Upper lobe of left lung (tissue), 6 donors: Measurements from ENCODE around the gene CFAP74. TPM values are rescaled to one million over a fixed set of nuclear protein-coding genes. Genes with fewer than 3 reads are reported as not detected.

Source experiments
- ATAC-seq, 2 donors: fragments of 200-7000 bp; cut with Tn5 transposase; one replicate each; pipeline ENCODE4 v1.9.1; 2022; ENCODE audit warnings: mild to moderate bottlenecking in 2 of 2, moderate library complexity in 2 of 2; ENCODE audit not compliant: low FRiP score in 2 of 2
- DNase-seq, 2 donors: peaks; one replicate each; pipeline ENCODE4 v3.0.0-alpha.2; 2019 to 2020
- H3K27ac ChIP-seq, 4 donors: fragments of 200-600 bp; sonication (generic); one replicate each; pipeline ENCODE4 v1.5.1; 2016 to 2019
- H3K27me3 ChIP-seq, 4 donors: fragments of 200-600 bp; sonication (generic); one replicate each; pipeline ENCODE4 v1.5.1; 2017 to 2019
- H3K36me3 ChIP-seq, 4 donors: fragments of 200-600 bp; sonication (generic); one replicate each; pipeline ENCODE4 v1.5.1; 2016 to 2019
- H3K4me1 ChIP-seq, 4 donors: fragments of 200-600 bp; sonication (generic); one replicate each; pipeline ENCODE4 v1.5.1; 2018 to 2019
- H3K4me3 ChIP-seq, 4 donors: fragments of 200-600 bp; sonication (generic); one replicate each; pipeline ENCODE4 v1.5.1; 2017 to 2019; ENCODE audit warnings: mild to moderate bottlenecking in 2 of 4, moderate library complexity in 1 of 4
- H3K9me3 ChIP-seq, 4 donors: fragments of 200-600 bp; sonication (generic); one replicate each; pipeline ENCODE4 v1.5.1; 2018 to 2019
- EP300 ChIP-seq, 4 donors: sonication (generic); formaldehyde crosslinking; IDR thresholded peaks; one replicate each; pipeline ENCODE4 v1.5.1; 2017; ENCODE audit warnings: antibody characterized with exemption in 4 of 4, control low read depth in 2 of 4
- POLR2A ChIP-seq, 4 donors: fragments of 450-650 bp; IDR thresholded peaks; one replicate each; pipeline ENCODE4 v1.5.1; 2016 to 2017; ENCODE audit warnings: antibody characterized with exemption in 4 of 4, mild to moderate bottlenecking in 2 of 4
- POLR2AphosphoS5 ChIP-seq, 2 donors: sonication (generic); formaldehyde crosslinking; IDR thresholded peaks; one replicate each; pipeline ENCODE4 v1.5.1; 2017; ENCODE audit warnings: antibody characterized with exemption in 2 of 2
- WGBS, 2 donors: methylation state at CpG; one replicate each; pipeline ENCODE4 v1.1.5; 2017 to 2018; 5-methylcytosine and 5-hydroxymethylcytosine counted together
- total RNA-seq, 6 donors: library from RNA; depleted of rRNA in 4 of 6; stranded (reverse); fragments of >200 nt in 4 of 6; gene quantifications; one replicate each; pipeline versions ENCODE4 v1.1.0 to v1.2.1, GENCODE V29; 2016 to 2021
- TF ChIP-seq, protein P1 (sequence below), 6 experiments: fragments of 450-650 bp in 4 of 6; fragments of 200-600 bp in 2 of 6; sonication (generic) in 2 of 6; IDR thresholded peaks; one replicate each; pipeline ENCODE4 v1.5.1; 2016 to 2019; ENCODE audit warnings: antibody characterized with exemption in 6 of 6
- donor health status: DM: no; HTN: no; CAD: no; lungs with moderate emphysema.
- donor health status: DM: no; HTN: yes; CAD: no; lungs with severe emphysema.

Gene CFAP74
- total RNA-seq, 6 donors from 2014 or later: 0.14 to 19.8 (median 6.2) TPM

DNA sequence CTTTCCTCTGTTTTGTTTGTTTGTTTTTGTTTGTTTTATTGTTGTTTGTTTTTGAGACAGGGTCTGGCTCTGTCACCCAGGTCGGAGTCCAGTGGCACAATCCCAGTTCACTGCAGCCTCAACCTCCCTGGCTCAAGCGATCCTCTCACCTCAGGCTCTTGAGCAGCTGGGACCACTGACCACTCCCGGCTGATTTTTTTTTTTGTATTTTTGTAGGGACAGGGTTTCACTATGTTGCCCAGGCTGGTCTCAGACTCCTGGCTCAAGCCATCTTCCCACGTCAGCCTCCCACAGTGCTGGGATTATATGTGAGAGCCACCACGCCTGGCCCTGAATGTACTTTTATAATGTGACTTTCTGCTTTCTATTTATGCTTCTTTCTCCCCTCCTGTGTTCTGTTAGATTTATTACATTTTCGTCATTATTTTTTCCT lies 93.5 kb downstream of the CFAP74 start:
- Histone ChIP-seq H3K36me3 (no peaks in the 10 kb centered on the region), H3K4me1 (peaks cover 10 to 26% (median 15%) of the 10 kb centered on the region in 4 donors), H3K27ac (peak overlapping the region in 1 of 4 donors; percentile 97), H3K9me3 (no peaks in the 10 kb centered on the region), H3K4me3 (peak overlapping the region in 2 of 4 donors; percentile 60 to 73), H3K27me3 (no peaks in the 10 kb centered on the region)
- no peak for TF ChIP-seq POLR2A (IDR thresholded peaks at IDR 0.05)
- no peak for TF ChIP-seq POLR2AphosphoS5 (IDR thresholded peaks at IDR 0.05)
- TF ChIP-seq, protein P1, sequence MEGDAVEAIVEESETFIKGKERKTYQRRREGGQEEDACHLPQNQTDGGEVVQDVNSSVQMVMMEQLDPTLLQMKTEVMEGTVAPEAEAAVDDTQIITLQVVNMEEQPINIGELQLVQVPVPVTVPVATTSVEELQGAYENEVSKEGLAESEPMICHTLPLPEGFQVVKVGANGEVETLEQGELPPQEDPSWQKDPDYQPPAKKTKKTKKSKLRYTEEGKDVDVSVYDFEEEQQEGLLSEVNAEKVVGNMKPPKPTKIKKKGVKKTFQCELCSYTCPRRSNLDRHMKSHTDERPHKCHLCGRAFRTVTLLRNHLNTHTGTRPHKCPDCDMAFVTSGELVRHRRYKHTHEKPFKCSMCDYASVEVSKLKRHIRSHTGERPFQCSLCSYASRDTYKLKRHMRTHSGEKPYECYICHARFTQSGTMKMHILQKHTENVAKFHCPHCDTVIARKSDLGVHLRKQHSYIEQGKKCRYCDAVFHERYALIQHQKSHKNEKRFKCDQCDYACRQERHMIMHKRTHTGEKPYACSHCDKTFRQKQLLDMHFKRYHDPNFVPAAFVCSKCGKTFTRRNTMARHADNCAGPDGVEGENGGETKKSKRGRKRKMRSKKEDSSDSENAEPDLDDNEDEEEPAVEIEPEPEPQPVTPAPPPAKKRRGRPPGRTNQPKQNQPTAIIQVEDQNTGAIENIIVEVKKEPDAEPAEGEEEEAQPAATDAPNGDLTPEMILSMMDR (IDR thresholded peaks at IDR 0.05): no peak
- TF ChIP-seq EP300 (IDR thresholded peaks at IDR 0.05): no peak
- no peak for DNase-seq
- WGBS, 2 donors: 84 to 91% methylated on average over 6 of the region's 6 CpGs
- ATAC-seq: no peak

DNA sequence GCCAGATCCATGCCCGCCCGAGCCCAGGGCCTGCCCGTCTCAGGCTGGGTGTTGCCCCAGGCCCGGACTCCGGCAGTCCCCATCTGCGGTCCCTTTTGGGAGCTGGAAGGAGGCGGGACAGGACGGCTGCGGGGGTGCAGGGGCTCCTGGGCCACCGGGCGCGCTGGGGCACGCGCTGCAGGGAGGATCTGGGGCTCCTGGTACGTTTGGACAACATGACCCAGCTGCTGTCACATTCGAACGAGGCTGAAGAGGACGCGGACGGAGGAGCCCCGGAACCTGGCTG lies 95.1 kb downstream of the CFAP74 start:
- Histone ChIP-seq H3K4me1 (peaks cover 10 to 26% (median 15%) of the 10 kb centered on the region in 4 donors), H3K4me3 (peak overlapping the region; percentile 60 to 79 (median 74)), H3K9me3 (no peaks in the 10 kb centered on the region), H3K27ac (peak overlapping the region; percentile 85 to 97 (median 90)), H3K27me3 (no peaks in the 10 kb centered on the region), H3K36me3 (no peaks in the 10 kb centered on the region)
- TF ChIP-seq POLR2AphosphoS5 (IDR thresholded peaks at IDR 0.05) (no peak), EP300 (IDR thresholded peaks at IDR 0.05) (no peak), POLR2A (IDR thresholded peaks at IDR 0.05) (no peak)
- TF ChIP-seq, protein P1 (IDR thresholded peaks at IDR 0.05): no peak
- no peak for DNase-seq
- 0% methylated on average over 5 to 13 of the region's 21 CpGs for WGBS, 2 donors
- ATAC-seq: no peak

DNA sequence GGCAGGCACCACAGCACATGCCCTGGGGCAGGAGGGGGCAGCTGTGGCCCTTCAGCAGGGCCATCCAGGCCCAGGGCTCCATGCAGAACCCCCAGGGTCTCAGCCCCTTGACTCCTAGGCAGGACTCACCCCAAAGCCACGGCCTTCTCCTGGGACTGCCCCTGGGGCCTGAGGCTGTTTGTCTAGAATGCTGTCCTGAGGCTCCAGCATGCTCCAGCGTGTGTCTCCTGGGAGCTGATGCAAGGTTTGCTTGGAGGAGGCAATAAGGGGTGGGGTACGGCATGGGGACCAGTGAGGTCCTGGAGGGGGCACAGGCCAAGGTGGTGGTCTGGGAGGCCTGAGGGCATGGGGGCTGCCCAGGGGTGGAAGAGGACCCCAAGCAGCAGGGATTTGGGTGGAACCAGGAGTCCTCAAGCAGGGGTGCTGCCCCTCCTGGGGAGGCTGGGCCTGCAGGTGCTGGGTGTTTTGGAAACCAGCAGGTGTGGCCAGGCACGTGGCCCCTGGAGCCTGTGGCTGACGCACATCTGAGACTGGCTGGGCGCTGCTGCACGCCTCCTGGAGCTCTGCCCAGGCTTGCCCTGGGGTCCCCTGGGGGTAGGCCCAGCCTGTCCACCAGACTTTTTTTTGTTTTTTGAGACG lies 96.4 kb downstream of the CFAP74 start:
- TF ChIP-seq POLR2AphosphoS5 (IDR thresholded peaks at IDR 0.05) (no peak), POLR2A (IDR thresholded peaks at IDR 0.05) (no peak), EP300 (IDR thresholded peaks at IDR 0.05) (no peak)
- TF ChIP-seq, protein P1 (IDR thresholded peaks at IDR 0.05): no peak
- DNase-seq (peak in 1 of 2 donors; percentile 73), ATAC-seq (no peak)
- Histone ChIP-seq H3K27me3 (no peaks in the 10 kb centered on the region), H3K9me3 (no peaks in the 10 kb centered on the region), H3K4me1 (peaks cover 10 to 26% (median 15%) of the 10 kb centered on the region in 4 donors), H3K27ac (no peak overlapping the region), H3K4me3 (no peak overlapping the region), H3K36me3 (no peaks in the 10 kb centered on the region)
- WGBS, 2 donors: 78 to 89% methylated on average over 2 to 8 of the region's 8 CpGs

DNA sequence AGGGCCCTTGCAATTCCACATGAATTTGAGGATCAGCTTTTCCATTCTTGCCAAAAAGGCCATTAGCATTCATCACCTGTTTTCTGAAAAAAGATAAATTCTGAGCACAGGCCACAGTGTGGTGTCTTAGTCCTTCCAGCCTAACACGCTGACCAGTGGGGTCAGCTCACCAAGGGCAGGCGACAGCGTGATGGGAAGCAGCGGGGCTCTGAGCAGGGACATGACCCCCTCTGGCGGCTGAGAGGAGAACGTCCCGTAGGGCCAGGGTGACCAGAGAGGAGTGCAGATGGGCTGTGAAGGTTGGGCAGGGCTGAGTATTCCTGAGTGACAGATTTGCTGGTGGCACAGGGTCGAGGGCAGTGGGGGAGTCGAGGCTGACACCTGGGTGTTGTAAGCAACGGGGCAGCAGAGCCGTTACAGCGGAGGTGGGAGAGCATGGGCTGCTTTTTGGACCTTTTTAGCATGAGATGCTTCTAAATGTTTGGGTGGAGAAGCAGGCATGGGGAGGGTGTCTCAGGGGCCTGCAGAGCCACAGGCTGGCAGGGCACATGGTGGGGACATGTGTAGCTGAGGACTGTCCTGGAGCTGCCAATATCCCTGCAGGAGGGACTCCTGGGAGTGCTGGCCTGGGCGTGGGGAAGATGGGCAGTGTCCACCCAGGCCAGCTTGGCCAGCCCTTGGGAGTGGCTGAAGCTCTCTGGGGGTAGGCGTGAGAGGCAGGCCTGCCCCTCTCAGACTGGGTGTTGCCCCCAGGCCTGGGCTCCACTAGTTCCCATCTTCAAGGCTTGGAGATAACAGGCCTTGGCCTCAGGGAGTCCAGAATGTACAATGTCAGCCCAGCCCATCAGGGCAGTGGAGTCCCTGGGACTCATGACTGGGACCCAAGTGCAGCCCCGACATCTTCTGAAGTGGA lies 97.1 kb downstream of the CFAP74 start:
- peak; percentile 56 to 90 for DNase-seq
- Histone ChIP-seq H3K9me3 (no peaks in the 10 kb centered on the region), H3K4me1 (peaks cover 10 to 26% (median 15%) of the 10 kb centered on the region in 4 donors), H3K27me3 (no peaks in the 10 kb centered on the region), H3K36me3 (no peaks in the 10 kb centered on the region), H3K27ac (no peak overlapping the region), H3K4me3 (no peak overlapping the region)
- WGBS, 2 donors: 17 to 18% methylated on average over 12 to 14 of the region's 15 CpGs
- TF ChIP-seq, protein P1 (IDR thresholded peaks at IDR 0.05): peak; percentile 90 to 97 (median 93)
- TF ChIP-seq POLR2AphosphoS5 (IDR thresholded peaks at IDR 0.05) (peak; percentile 45 to 55), POLR2A (IDR thresholded peaks at IDR 0.05) (no peak), EP300 (IDR thresholded peaks at IDR 0.05) (no peak)
- peak; percentile 82 to 88 for ATAC-seq
